ENCODE data around the gene PCDHGB7. TPM values are rescaled to one million over a fixed set of nuclear protein-coding genes. Genes with fewer than 3 reads are reported as not detected.
"Not testable (repeated sequence)": the region's sequence is repeated elsewhere in the genome, so short reads cannot be mapped to it uniquely, and the experiment has no call there.

The PCDHGB7 gene
- total and polyA plus RNA-seq, 5 donors, result 3.5 to 10.6 (median 10.4) TPM

- H3K4me3 ChIP-seq (ENCODE audit: low read length), result no peak overlapping the region
Measured at GRCh38 chr5:141399555-141400258, 17.8 kb upstream of the PCDHGB7 start.

DNA sequence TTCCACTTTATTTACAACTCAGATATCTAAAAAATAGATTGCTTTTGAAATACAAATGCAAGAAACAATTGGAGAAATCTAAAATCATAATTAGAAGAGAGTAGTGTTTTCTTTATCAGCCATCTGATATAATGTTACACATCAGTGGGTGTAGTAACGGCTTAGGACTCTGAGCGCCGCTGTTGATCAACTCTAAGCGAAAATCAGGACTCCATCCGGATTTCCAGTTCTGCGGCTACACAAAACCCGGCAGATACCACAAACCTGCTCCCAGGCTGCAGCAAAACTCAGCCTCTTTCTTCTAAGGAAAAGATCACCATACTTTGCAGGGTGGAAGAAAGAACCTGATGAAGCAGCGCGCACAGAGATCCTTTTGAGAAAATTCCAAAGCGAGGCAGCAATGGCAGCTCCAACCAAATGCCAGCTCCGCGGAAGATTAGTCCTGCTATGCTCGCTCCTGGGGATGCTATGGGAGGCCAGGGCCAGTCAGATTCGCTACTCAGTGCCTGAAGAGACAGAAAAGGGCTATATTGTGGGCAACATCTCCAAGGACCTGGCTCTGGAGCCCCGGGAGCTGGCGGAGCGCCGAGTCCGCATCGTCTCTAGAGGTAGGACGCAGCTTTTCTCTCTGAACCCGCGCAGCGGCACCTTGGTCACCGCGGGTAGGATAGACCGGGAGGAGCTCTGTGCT is 14.8 kb upstream of the PCDHGB7 start, which contains the start of gene PCDHGA9:
Gene PCDHGA9 (plus strand): TSS at position 226 of the 691 bp plus-strand sequence. CDS start 175 bp downstream, at position 401.
- Histone ChIP-seq H3K27ac (ENCODE audit: low read length) (no peak within 1 kb of the TSS), H3K4me1 (ENCODE audit: control insufficient read depth, insufficient read depth, low read length) (no peaks in the 10 kb centered on the region), H3K9me3 (ENCODE audit: control insufficient read depth, low read length) (peaks cover 15% of the 10 kb centered on the region), H3K27me3 (ENCODE audit: control insufficient read depth, insufficient read depth) (no peaks in the 10 kb centered on the region), H3K4me3 (ENCODE audit: low read length) (peak within 1 kb of the TSS; percentile 40)
- ATAC-seq (no peak), DNase-seq (no peak)
- intact Hi-C loops (cut with DNase I), result loop anchor here in 1 of 4 donors (10.0 kb wide), 1 partner anchor 168 kb away; no protein-coding TSS in a partner anchor
- 19% methylated on average over 27 of the region's 27 CpGs for WGBS

More at GRCh38 chr5:141399555-141400258, 17.8 kb upstream of the PCDHGB7 start:
- WGBS, result 22% methylated on average over 61 of the region's 61 CpGs
- DNase-seq (no peak), ATAC-seq (peak in 1 of 2 donors; percentile 19)
- Histone ChIP-seq H3K27me3 (ENCODE audit: control insufficient read depth, insufficient read depth) (no peaks in the 10 kb centered on the region), H3K9me3 (ENCODE audit: control insufficient read depth, low read length) (peaks cover 14% of the 10 kb centered on the region), H3K27ac (ENCODE audit: low read length) (no peak overlapping the region), H3K4me1 (ENCODE audit: control insufficient read depth, insufficient read depth, low read length) (no peaks in the 10 kb centered on the region)
- intact Hi-C loops (cut with DNase I), result loop anchor here in 1 of 4 donors (10.0 kb wide), 1 partner anchor 165 kb away; no protein-coding TSS in a partner anchor

DNA sequence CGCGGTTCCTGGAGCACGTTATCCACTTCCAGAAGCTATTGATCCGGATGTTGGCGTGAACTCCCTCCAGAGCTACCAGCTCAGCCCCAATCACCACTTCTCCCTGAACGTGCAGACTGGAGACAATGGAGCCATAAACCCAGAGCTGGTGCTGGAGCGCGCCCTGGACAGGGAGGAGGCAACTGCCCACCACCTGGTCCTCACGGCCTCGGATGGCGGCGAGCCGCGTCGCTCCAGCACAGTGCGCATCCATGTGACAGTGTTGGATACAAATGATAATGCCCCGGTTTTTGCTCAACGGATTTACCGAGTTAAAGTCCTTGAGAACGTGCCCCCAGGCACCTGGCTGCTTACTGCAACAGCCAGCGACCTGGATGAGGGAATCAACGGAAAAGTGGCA is 14.1 kb upstream of the PCDHGB7 start:
- intact Hi-C loops (cut with DNase I), result loop anchor here in 1 of 4 donors (10.0 kb wide), 1 partner anchor 169 kb away; no protein-coding TSS in a partner anchor
- no peaks in the 10 kb centered on the region for H3K4me1 ChIP-seq (ENCODE audit: control insufficient read depth, insufficient read depth, low read length)
- H3K27me3 ChIP-seq (ENCODE audit: control insufficient read depth, insufficient read depth), result no peaks in the 10 kb centered on the region
- DNase-seq (no peak), ATAC-seq (no peak)
- peaks cover 15% of the 10 kb centered on the region for H3K9me3 ChIP-seq (ENCODE audit: control insufficient read depth, low read length)
- H3K27ac ChIP-seq (ENCODE audit: low read length), result no peak overlapping the region
- WGBS, result 27% methylated on average over 22 of the region's 22 CpGs
- peak overlapping the region; percentile 40 for H3K4me3 ChIP-seq (ENCODE audit: low read length)

GRCh38 chr5:141407790-141408505 is 9.5 kb upstream of the PCDHGB7 start, which contains the start of gene PCDHGB6:
PCDHGB6 (plus strand) TSS chr5:141408021; CDS start chr5:141408203, 182 bp downstream.
- H3K4me1 ChIP-seq (ENCODE audit: control insufficient read depth, insufficient read depth, low read length); H3K27ac ChIP-seq (ENCODE audit: low read length); H3K27me3 ChIP-seq (ENCODE audit: control insufficient read depth, insufficient read depth); H3K9me3 ChIP-seq (ENCODE audit: control insufficient read depth, low read length): not testable (repeated sequence)
- 10% methylated on average over 50 of the region's 51 CpGs for WGBS
- ATAC-seq, result peak; percentile 84 to 89
- intact Hi-C loops (cut with DNase I), result loop anchor here in 1 of 4 donors (5.0 to 10.0 kb wide), 2 partner anchors 154 to 173 kb away; no protein-coding TSS in a partner anchor
- peak within 1 kb of the TSS; percentile 56 for H3K4me3 ChIP-seq (ENCODE audit: low read length)
- DNase-seq, result peak; percentile 44 to 82 (median 76)

- DNase-seq, result no peak
- ATAC-seq, result no peak
- 24% methylated on average over 64 of the region's 64 CpGs for WGBS
- peaks cover 5% of the 10 kb centered on the region for H3K9me3 ChIP-seq (ENCODE audit: control insufficient read depth, low read length)
- H3K27me3 ChIP-seq (ENCODE audit: control insufficient read depth, insufficient read depth), result no peaks in the 10 kb centered on the region
- intact Hi-C loops (cut with DNase I), result loop anchor here in 1 of 4 donors (5.0 to 10.0 kb wide), 3 partner anchors 115 to 175 kb away; no protein-coding TSS in a partner anchor
- no peaks in the 10 kb centered on the region for H3K4me1 ChIP-seq (ENCODE audit: control insufficient read depth, insufficient read depth, low read length)
- H3K27ac ChIP-seq (ENCODE audit: low read length), result no peak overlapping the region
- H3K4me3 ChIP-seq (ENCODE audit: low read length), result no peak overlapping the region
Measured at GRCh38 chr5:141409598-141410306, 7.7 kb upstream of the PCDHGB7 start.

DNA sequence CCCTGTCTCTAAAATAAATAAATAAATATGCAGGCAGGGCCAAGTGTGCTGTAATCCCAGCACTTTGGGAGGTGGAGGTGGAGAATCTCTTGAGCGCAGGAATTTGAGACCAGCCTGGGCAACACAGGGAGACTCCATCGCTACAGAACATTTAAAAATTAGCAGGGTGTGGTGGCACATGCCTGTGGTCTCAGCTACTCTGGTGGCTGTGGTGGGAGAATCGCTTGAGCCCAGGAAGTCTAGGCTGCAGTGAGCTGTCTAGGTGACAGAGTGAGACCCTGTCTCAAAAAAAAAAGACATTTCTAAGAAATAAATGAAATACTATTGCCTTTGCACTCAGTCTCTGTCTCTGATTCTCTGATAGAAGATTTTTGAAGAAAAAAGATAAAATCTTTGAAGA is 5.9 kb upstream of the PCDHGB7 start:
- ATAC-seq, result no peak
- intact Hi-C loops (cut with DNase I), result loop anchor here in 1 of 4 donors (10.0 kb wide), 1 partner anchor 113 kb away; no protein-coding TSS in a partner anchor
- peaks cover 3% of the 10 kb centered on the region for H3K9me3 ChIP-seq (ENCODE audit: control insufficient read depth, low read length)
- no peaks in the 10 kb centered on the region for H3K27me3 ChIP-seq (ENCODE audit: control insufficient read depth, insufficient read depth)
- no peaks in the 10 kb centered on the region for H3K4me1 ChIP-seq (ENCODE audit: control insufficient read depth, insufficient read depth, low read length)
- H3K27ac ChIP-seq (ENCODE audit: low read length), result no peak overlapping the region
- no peak for DNase-seq
- 65% methylated on average over 3 of the region's 3 CpGs for WGBS
- H3K4me3 ChIP-seq (ENCODE audit: low read length), result no peak overlapping the region

DNA sequence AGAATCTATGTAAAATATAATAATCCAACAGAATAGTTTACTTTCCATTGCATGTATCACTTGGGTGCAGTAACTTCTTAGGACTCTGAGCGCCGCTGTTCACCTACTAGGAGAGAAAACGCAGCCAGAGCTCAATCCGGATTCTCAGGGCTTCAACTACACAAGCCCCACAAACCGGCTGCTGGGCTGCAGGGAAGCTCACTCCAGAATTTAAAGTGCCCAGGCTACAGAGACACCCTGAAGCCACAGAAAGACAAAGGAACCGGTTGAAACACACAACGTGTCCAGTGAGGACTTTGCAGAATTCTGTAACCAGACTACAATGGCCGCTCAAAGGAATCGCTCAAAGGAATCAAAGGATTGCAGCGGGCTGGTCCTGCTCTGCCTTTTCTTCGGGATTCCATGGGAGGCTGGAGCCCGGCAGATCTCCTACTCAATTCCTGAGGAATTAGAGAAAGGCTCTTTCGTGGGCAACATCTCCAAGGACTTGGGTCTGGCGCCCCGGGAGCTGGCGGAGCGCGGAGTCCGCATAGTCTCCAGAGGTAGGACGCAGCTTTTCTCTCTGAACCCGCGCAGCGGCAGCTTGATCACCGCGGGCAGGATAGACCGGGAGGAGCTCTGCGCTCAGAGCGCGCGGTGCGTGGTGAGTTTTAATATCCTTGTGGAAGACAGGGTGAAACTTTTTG is 4.5 kb upstream of the PCDHGB7 start, which contains the start of gene PCDHGA10:
Gene PCDHGA10 (plus strand): TSS at position 134 of the 686 bp plus-strand sequence. CDS start 189 bp downstream, at position 323.
- H3K9me3 ChIP-seq (ENCODE audit: control insufficient read depth, low read length), result peaks cover 3% of the 10 kb centered on the region
- H3K27me3 ChIP-seq (ENCODE audit: control insufficient read depth, insufficient read depth), result no peaks in the 10 kb centered on the region
- 24% methylated on average over 31 of the region's 31 CpGs for WGBS
- ATAC-seq, result peak in 1 of 2 donors; percentile 50
- no peak for DNase-seq
- no peaks in the 10 kb centered on the region for H3K4me1 ChIP-seq (ENCODE audit: control insufficient read depth, insufficient read depth, low read length)
- H3K27ac ChIP-seq (ENCODE audit: low read length), result no peak within 1 kb of the TSS
- intact Hi-C loops (cut with DNase I), result loop anchor here in 1 of 4 donors (10.0 kb wide), 1 partner anchor 112 kb away; no protein-coding TSS in a partner anchor
- H3K4me3 ChIP-seq (ENCODE audit: low read length), result peak within 1 kb of the TSS; percentile 32

DNA sequence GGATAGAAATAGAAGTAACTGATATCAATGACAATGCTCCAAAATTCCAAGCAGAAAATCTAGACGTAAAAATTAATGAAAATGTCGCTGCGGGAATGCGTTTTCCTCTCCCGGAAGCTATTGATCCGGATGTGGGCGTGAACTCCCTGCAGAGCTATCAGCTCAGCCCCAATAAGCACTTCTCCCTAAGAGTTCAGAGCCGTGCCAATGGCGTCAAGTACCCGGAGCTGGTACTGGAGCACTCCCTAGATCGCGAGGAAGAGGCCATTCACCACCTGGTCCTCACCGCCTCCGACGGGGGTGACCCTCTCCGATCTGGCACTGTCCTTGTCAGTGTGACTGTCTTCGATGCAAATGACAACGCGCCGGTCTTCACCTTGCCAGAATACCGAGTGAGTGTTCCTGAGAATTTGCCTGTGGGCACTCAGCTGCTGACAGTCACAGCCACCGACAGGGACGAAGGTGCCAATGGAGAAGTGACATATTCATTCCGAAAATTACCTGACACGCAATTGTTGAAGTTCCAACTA is 3.9 kb upstream of the PCDHGB7 start:
- Histone ChIP-seq H3K9me3 (ENCODE audit: control insufficient read depth, low read length) (peaks cover 5% of the 10 kb centered on the region), H3K4me1 (ENCODE audit: control insufficient read depth, insufficient read depth, low read length) (no peaks in the 10 kb centered on the region), H3K27ac (ENCODE audit: low read length) (no peak overlapping the region), H3K27me3 (ENCODE audit: control insufficient read depth, insufficient read depth) (no peaks in the 10 kb centered on the region), H3K4me3 (ENCODE audit: low read length) (peak overlapping the region; percentile 32)
- DNase-seq, result no peak
- intact Hi-C loops (cut with DNase I), result loop anchor here in 1 of 4 donors (10.0 kb wide), 1 partner anchor 111 kb away; no protein-coding TSS in a partner anchor
- ATAC-seq, result no peak
- WGBS, result 24% methylated on average over 25 of the region's 25 CpGs

DNA sequence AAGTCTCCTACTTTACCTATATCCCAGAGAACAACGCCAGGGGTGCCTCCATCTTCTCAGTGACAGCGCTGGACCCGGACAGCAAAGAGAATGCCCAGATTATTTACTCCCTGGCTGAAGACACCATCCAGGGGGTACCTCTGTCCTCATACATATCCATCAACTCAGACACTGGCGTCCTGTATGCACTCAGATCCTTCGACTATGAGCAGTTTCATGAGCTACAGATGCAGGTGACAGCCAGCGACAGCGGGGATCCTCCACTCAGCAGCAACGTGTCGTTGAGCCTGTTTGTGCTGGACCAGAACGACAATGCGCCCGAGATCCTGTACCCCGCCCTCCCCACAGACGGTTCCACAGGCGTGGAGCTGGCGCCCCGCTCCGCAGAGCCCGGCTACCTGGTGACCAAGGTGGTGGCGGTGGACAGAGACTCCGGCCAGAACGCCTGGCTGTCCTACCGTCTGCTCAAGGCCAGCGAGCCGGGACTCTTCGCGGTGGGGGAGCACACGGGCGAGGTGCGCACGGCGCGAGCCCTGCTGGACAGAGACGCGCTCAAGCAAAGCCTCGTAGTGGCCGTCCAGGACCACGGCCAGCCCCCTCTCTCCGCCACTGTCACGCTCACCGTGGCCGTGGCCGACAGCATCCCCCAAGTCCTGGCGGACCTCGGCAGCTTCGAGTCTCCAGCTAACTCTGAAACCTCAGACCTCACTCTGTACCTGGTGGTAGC is 2.8 kb upstream of the PCDHGB7 start:
- not testable (repeated sequence) for H3K27me3 ChIP-seq (ENCODE audit: control insufficient read depth, insufficient read depth); H3K9me3 ChIP-seq (ENCODE audit: control insufficient read depth, low read length); H3K4me3 ChIP-seq (ENCODE audit: low read length); H3K4me1 ChIP-seq (ENCODE audit: control insufficient read depth, insufficient read depth, low read length); H3K27ac ChIP-seq (ENCODE audit: low read length); ATAC-seq; DNase-seq
- intact Hi-C loops (cut with DNase I), result loop anchor here in 2 of 4 donors (5.0 to 10.0 kb wide), 2 partner anchors 110 to 143 kb away; no protein-coding TSS in a partner anchor
- 28% methylated on average over 46 of the region's 46 CpGs for WGBS
